SK-N-SH (cell line): ENCODE measurements around the gene IRAK4. TPM values are rescaled to one million over a fixed set of nuclear protein-coding genes. Genes with fewer than 3 reads are reported as not detected.
A peak's percentile ranks its signal among the peaks of the same experiment; 100 is the strongest.

Experiments used
- CTCF ChIA-PET: fragments of 300-600, 350-600 bp; formaldehyde crosslinking; extraction: SDS; loops from one replicate; lab custom pipeline; 2021; lab: Yijun Ruan, JAX
- POLR2A ChIA-PET: fragments of 350-600 bp; sonication (Branson Sonifier 250); formaldehyde crosslinking; extraction: SDS; loops from one replicate; lab custom pipeline; 2020; ENCODE audit warnings: antibody characterized with exemption, inconsistent platforms; lab: Yijun Ruan, JAX
- DNase-seq: peaks from one replicate; pipeline ENCODE4 v3.0.0; 2012
- H2AFZ ChIP-seq: fragments of 200-600 bp; sonication (generic); 2 replicates; pipeline ENCODE4 v1.8.1; 2016; ENCODE audit warnings: antibody characterized with exemption, mild to moderate bottlenecking, low read depth
- H3F3A ChIP-seq: fragments of 200-600 bp; sonication (generic); replicated peaks from 2 replicates; pipeline ENCODE3; 2016; ENCODE audit warnings: antibody characterized with exemption, mild to moderate bottlenecking; ENCODE audit not compliant: insufficient read depth
- H3K27ac ChIP-seq, 2 experiments: fragments of 200-500 bp in 1 of 2; fragments of 200-600 bp in 1 of 2; sonication (Bioruptor generic) in 1 of 2; sonication (generic), shearing (Covaris generic) in 1 of 2; 2 replicates each; pipeline versions ENCODE4 v1.5.1 to v1.6.1; 2014 to 2016; ENCODE audit warnings: low read depth in 2 of 2, inconsistent platforms in 1 of 2, low read length in 1 of 2, mild to moderate bottlenecking in 1 of 2, mixed read lengths in 1 of 2
- H3K27me3 ChIP-seq: fragments of 200-600 bp; sonication (generic), shearing (Covaris generic); 2 replicates; pipeline ENCODE4 v1.6.1; 2016; ENCODE audit warnings: mixed run types; ENCODE audit not compliant: insufficient read depth
- H3K36me3 ChIP-seq, 2 experiments: fragments of 200-500 bp in 1 of 2; fragments of 200-600 bp in 1 of 2; sonication (Bioruptor generic) in 1 of 2; sonication (generic) in 1 of 2; replicated peaks in 1 of 2; 2 replicates each; pipeline versions ENCODE3 to v1.5.1; 2014 to 2016; ENCODE audit warnings: low read length in 1 of 2, mild to moderate bottlenecking in 1 of 2; ENCODE audit not compliant: insufficient read depth in 2 of 2, control insufficient read depth in 1 of 2
- H3K4me1 ChIP-seq, 2 experiments: fragments of 200-500 bp in 1 of 2; fragments of 200-600 bp in 1 of 2; sonication (Bioruptor generic) in 1 of 2; sonication (generic), shearing (Covaris generic) in 1 of 2; 2 replicates each; pipeline versions ENCODE4 v1.5.1 to v1.6.1; 2014 to 2016; ENCODE audit warnings: low read depth in 1 of 2, low read length in 1 of 2, mixed run types in 1 of 2; ENCODE audit not compliant: insufficient read depth in 2 of 2, control insufficient read depth in 1 of 2
- H3K4me2 ChIP-seq: fragments of 200-600 bp; sonication (generic), shearing (Covaris generic); 2 replicates; pipeline ENCODE4 v1.6.1; 2017; ENCODE audit warnings: mixed run types
- H3K4me3 ChIP-seq, 2 experiments: fragments of 200-500 bp in 1 of 2; fragments of 200-600 bp in 1 of 2; sonication (Bioruptor generic) in 1 of 2; sonication (generic), shearing (Covaris generic) in 1 of 2; 2 replicates each; pipeline versions ENCODE4 v1.5.1 to v1.8.1; 2014 to 2016; ENCODE audit warnings: low read depth in 2 of 2, inconsistent platforms in 1 of 2, low read length in 1 of 2, mild to moderate bottlenecking in 1 of 2, mixed read lengths in 1 of 2, moderate library complexity in 1 of 2
- H3K79me2 ChIP-seq: fragments of 200-600 bp; sonication (generic); 2 replicates; pipeline ENCODE4 v1.8.1; 2017; ENCODE audit warnings: mild to moderate bottlenecking; ENCODE audit not compliant: insufficient read depth
- H3K9ac ChIP-seq: fragments of 200-600 bp; sonication (generic); 2 replicates; pipeline ENCODE4 v1.6.1; 2017; ENCODE audit warnings: mixed run types
- H3K9me2 ChIP-seq: fragments of 200-600 bp; sonication (generic); 2 replicates; pipeline ENCODE4 v1.6.1; 2017; ENCODE audit warnings: mixed run types
- H3K9me3 ChIP-seq: fragments of 200-600 bp; sonication (generic); 2 replicates; pipeline ENCODE4 v1.6.1; 2017; ENCODE audit warnings: mixed run types, mild to moderate bottlenecking, moderate library complexity
- H4K20me1 ChIP-seq: fragments of 200-600 bp; sonication (generic); 2 replicates; pipeline ENCODE4 v1.6.1; 2017; ENCODE audit warnings: mild to moderate bottlenecking, mixed run types; ENCODE audit not compliant: insufficient read depth
- CTCF ChIP-seq: fragments of 200-600 bp; sonication (generic); IDR thresholded peaks from 2 replicates; pipeline ENCODE4 v1.6.1; 2017; ENCODE audit warnings: antibody characterized with exemption, mild to moderate bottlenecking, moderate library complexity
- GATA2 ChIP-seq: sonication (generic); formaldehyde crosslinking; IDR thresholded peaks from 2 replicates; pipeline ENCODE4 v1.5.0; 2020; ENCODE audit warnings: mild to moderate bottlenecking, missing genetic modification reagents
- REST ChIP-seq: IDR thresholded peaks from 2 replicates; pipeline ENCODE4 v1.6.1; 2012; ENCODE audit warnings: mild to moderate bottlenecking, low read depth, low read length, moderate library complexity
- RFX5 ChIP-seq: IDR thresholded peaks from 2 replicates; pipeline ENCODE4 v1.6.1; 2012; ENCODE audit warnings: mild to moderate bottlenecking, improper control_type of control experiment, low read length
- USF1 ChIP-seq: IDR thresholded peaks from 2 replicates; pipeline ENCODE4 v1.4.0; 2012; ENCODE audit warnings: low read depth, borderline replicate concordance
- ZBTB33 ChIP-seq: IDR thresholded peaks from 2 replicates; pipeline ENCODE4 v1.4.0; 2012; ENCODE audit warnings: low read depth, borderline replicate concordance
- WGBS: methylation state at CpG from one replicate; pipeline ENCODE4 v1.1.6; 2017; ENCODE audit warnings: low lambda C conversion rate; 5-methylcytosine and 5-hydroxymethylcytosine counted together
- polyA plus RNA-seq, 3 experiments: library from polyadenylated mRNA; depleted of rRNA; stranded (reverse); fragments of >200 nt; gene quantifications; 2 replicates each; pipeline ENCODE4 v1.2.3, GENCODE V29; 2012

Gene IRAK4
- polyA plus RNA-seq, 1 of the 3 experiments (the other 2 are of a cell fraction), result 5.1 TPM

GRCh38 chr12:43733687-43734086 is 25.1 kb upstream of the IRAK4 start:
- Histone ChIP-seq H3K36me3 (peaks cover 2 to 31% of the 10 kb centered on the region in 2 experiments), H2AFZ (no peak overlapping the region), H3K79me2 (no peaks in the 10 kb centered on the region), H3K9me3 (no peaks in the 10 kb centered on the region), H3K9me2 (no peaks in the 10 kb centered on the region), H3K27me3 (no peaks in the 10 kb centered on the region), H3K4me2 (no peak overlapping the region), H3K4me3 (no peak overlapping the region), H3K9ac (no peak overlapping the region), H4K20me1 (no peaks in the 10 kb centered on the region), H3K27ac (no peak overlapping the region), H3F3A (no peaks in the 10 kb centered on the region), H3K4me1 (peaks cover 0 to 10% of the 10 kb centered on the region in 2 experiments; a peak in 1 of 4 replicates)
- no peak for DNase-seq
- WGBS, result 91% methylated on average over 3 of the region's 3 CpGs
- CTCF ChIA-PET, result interaction anchor here (1.2 kb wide), 1 partner anchor 290 kb away, joined by 4 read pairs; no protein-coding TSS in a partner anchor
- POLR2A ChIA-PET, result no interaction called here
- no peak for TF ChIP-seq ZBTB33
- peak; percentile 20; the same call in 1 of the 2 replicates for TF ChIP-seq CTCF
- TF ChIP-seq USF1, result no peak
- no peak for TF ChIP-seq GATA2 (CRISPR knock-in tag)
- no peak for TF ChIP-seq RFX5
- TF ChIP-seq REST, result no peak
- TF ChIP-seq, all 33 proteins: peak for 1
